ENCODE measurements around the gene ALDH3B2.
"Not testable (repeated sequence)": the region's sequence is repeated elsewhere in the genome, so short reads cannot be mapped to it uniquely, and the experiment has no call there.

ALDH3B2 gene

GRCh38 chr11:67682126-67683034 is 8.0 kb upstream of the ALDH3B2 start:
- not testable (repeated sequence) for DNase-seq

- DNase-seq = no peak
Measured at GRCh38 chr11:67680696-67681470, 6.5 kb upstream of the ALDH3B2 start.

- no peak for DNase-seq
Measured at GRCh38 chr11:67675058-67675747, 780 bp upstream of the ALDH3B2 start.

GRCh38 chr11:67673902-67674301 is 521 bp downstream of the ALDH3B2 start:
- no peak for DNase-seq

- DNase-seq = no peak
Measured at GRCh38 chr11:67673358-67673757, 1.1 kb downstream of the ALDH3B2 start.

GRCh38 chr11:67671211-67671520 is 3.3 kb downstream of the ALDH3B2 start:
- DNase-seq = no peak

- no peak for DNase-seq
Measured at GRCh38 chr11:67670316-67671210, 3.9 kb downstream of the ALDH3B2 start.

- DNase-seq = no peak
Measured at GRCh38 chr11:67668192-67668551, 6.3 kb downstream of the ALDH3B2 start.

- DNase-seq = no peak
Measured at GRCh38 chr11:67667490-67668191, 6.8 kb downstream of the ALDH3B2 start.

- no peak for DNase-seq
Measured at GRCh38 chr11:67666676-67667489, 7.5 kb downstream of the ALDH3B2 start.

GRCh38 chr11:67666303-67666645 is 8.1 kb downstream of the ALDH3B2 start:
- no peak for DNase-seq

GRCh38 chr11:67665541-67666302 is 8.7 kb downstream of the ALDH3B2 start:
- no peak for DNase-seq

GRCh38 chr11:67664696-67665540 is 9.5 kb downstream of the ALDH3B2 start:
- DNase-seq = no peak

- DNase-seq = no peak
Measured at GRCh38 chr11:67664213-67664585, 10.2 kb downstream of the ALDH3B2 start.

- DNase-seq = no peak
Measured at GRCh38 chr11:67663532-67664212, 10.8 kb downstream of the ALDH3B2 start.

- DNase-seq = no peak
Measured at GRCh38 chr11:67662835-67663531, 11.4 kb downstream of the ALDH3B2 start.

GRCh38 chr11:67662142-67662834 is 12.1 kb downstream of the ALDH3B2 start:
- no peak for DNase-seq

All from NCI-H1092 treated with DMSO at 0.1 percent for 48 hours (cell line).